Kidney (tissue), 14 donors: ENCODE measurements around the gene GRM7. TPM values are rescaled to one million over a fixed set of nuclear protein-coding genes. Genes with fewer than 3 reads are reported as not detected.

Source experiments
- DNase-seq, 5 donors: peaks; one replicate each; pipeline ENCODE4 v3.0.0-alpha.2; 2013 to 2020
- FAIRE-seq: peaks from 2 replicates; lab custom pipeline; 2012; peaks lifted over from hg19 to GRCh38; lab: Jason Lieb, UNC
- H3K27ac ChIP-seq, 2 donors: one replicate each; pipeline ENCODE4 v1.7.0; 2013; ENCODE audit warnings: low read depth in 2 of 2, low read length in 2 of 2, inconsistent platforms in 1 of 2
- H3K27me3 ChIP-seq: one replicate; pipeline ENCODE4 v1.7.1; 2013; ENCODE audit warnings: low read length, inconsistent platforms; ENCODE audit not compliant: control insufficient read depth, insufficient read depth
- H3K36me3 ChIP-seq, 3 donors: one replicate each; pipeline versions ENCODE4 v1.7.0 to v1.7.1; 2013; ENCODE audit warnings: low read length in 3 of 3, control low read depth in 1 of 3, inconsistent platforms in 1 of 3; ENCODE audit not compliant: insufficient read depth in 3 of 3, control insufficient read depth in 2 of 3
- H3K4me1 ChIP-seq, 3 donors: one replicate each; pipeline versions ENCODE4 v1.7.0 to v1.7.1; 2013; ENCODE audit warnings: low read length in 3 of 3, inconsistent platforms in 1 of 3, low read depth in 1 of 3; ENCODE audit not compliant: control insufficient read depth in 2 of 3, insufficient read depth in 2 of 3
- H3K4me3 ChIP-seq, 3 donors: one replicate each; pipeline versions ENCODE4 v1.7.0 to v1.8.1; 2013; ENCODE audit warnings: low read length in 3 of 3, control low read depth in 1 of 3, inconsistent platforms in 1 of 3
- H3K9ac ChIP-seq, 3 donors: one replicate each; pipeline versions ENCODE4 v1.7.0 to v1.7.1; 2013; ENCODE audit warnings: low read length in 3 of 3, control low read depth in 1 of 3, inconsistent platforms in 1 of 3
- H3K9me3 ChIP-seq, 3 donors: one replicate each; pipeline versions ENCODE4 v1.7.0 to v1.7.1; 2013; ENCODE audit warnings: low read length in 3 of 3, control low read depth in 1 of 3, inconsistent platforms in 1 of 3; ENCODE audit not compliant: control insufficient read depth in 2 of 3, insufficient read depth in 1 of 3
- intact Hi-C: fragments of 100-400 bp; cut with DNase I; formaldehyde crosslinking; loops from one replicate; pipeline ENCODE4 v1.11.1; 2022
- polyA plus RNA-seq: library from polyadenylated mRNA; stranded (reverse); fragments of 350-450 nt; fragmentation: Illumina TruSeq; extraction: RNeasy Lipid Tissue Mini Kit (QIAGEN cat#74804); gene quantifications from one replicate; pipeline ENCODE4 v1.2.3, GENCODE V29; 2014; ENCODE audit warnings: low read depth, low replicate concordance; ENCODE audit not compliant: insufficient read depth
- total RNA-seq: library from RNA; stranded (reverse); fragmentation: NEBNext Ultra II Directional; extraction: Animal tissue kit (Norgen Biotek cat#: 25700); gene quantifications from one replicate; pipeline ENCODE4 v1.2.1, GENCODE V29; 2021
- TF ChIP-seq, protein P1 (sequence below): IDR thresholded peaks from 3 replicates; pipeline ENCODE4 v1.5.1; 2012; ENCODE audit warnings: mild to moderate bottlenecking, moderate library complexity, borderline replicate concordance; ENCODE audit not compliant: insufficient read depth; ENCODE audit errors: extremely low read depth
- donor health status: control.
- donor health status: control.
- donor health status: control.
- donor health status: control.
- donor health status: control.
- donor health status: DM: yes; HTN: yes; CAD: no.
- donor health status: Normal renal cell carcinoma (clear cell type).

GRM7 gene
- total and polyA plus RNA-seq, 2 donors from 2014 or later: 0.16 TPM; not detected in 1

DNA sequence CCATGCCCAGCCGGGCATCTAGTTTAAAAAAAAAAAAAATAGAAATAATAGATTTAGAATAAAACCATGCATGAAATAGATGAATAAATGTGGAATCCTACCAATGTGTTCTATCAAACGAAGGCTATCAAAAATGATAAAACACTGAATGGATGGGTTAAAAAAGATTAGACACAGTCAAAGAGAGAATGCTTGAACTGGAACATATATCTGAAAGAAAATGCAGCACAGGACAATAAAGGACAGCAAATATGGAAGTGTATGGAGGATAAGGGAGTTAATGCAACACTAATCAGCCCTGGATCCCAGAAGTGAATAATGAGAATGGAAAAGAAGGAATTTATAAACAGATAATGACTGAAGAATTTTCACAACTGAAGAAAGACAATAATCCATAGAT lies 571.7 kb downstream of the GRM7 start:
- Histone ChIP-seq H3K36me3 (no peaks in the 10 kb centered on the region), H3K4me1 (no peaks in the 10 kb centered on the region), H3K4me3 (no peak overlapping the region), H3K9ac (no peak overlapping the region), H3K27me3 (no peaks in the 10 kb centered on the region), H3K27ac (no peak overlapping the region), H3K9me3 (peaks cover 0 to 8% (median 0%) of the 10 kb centered on the region in 3 donors)
- DNase-seq (no peak), FAIRE-seq (no peak)
- intact Hi-C loops: no loop called here
- TF ChIP-seq, protein P1, sequence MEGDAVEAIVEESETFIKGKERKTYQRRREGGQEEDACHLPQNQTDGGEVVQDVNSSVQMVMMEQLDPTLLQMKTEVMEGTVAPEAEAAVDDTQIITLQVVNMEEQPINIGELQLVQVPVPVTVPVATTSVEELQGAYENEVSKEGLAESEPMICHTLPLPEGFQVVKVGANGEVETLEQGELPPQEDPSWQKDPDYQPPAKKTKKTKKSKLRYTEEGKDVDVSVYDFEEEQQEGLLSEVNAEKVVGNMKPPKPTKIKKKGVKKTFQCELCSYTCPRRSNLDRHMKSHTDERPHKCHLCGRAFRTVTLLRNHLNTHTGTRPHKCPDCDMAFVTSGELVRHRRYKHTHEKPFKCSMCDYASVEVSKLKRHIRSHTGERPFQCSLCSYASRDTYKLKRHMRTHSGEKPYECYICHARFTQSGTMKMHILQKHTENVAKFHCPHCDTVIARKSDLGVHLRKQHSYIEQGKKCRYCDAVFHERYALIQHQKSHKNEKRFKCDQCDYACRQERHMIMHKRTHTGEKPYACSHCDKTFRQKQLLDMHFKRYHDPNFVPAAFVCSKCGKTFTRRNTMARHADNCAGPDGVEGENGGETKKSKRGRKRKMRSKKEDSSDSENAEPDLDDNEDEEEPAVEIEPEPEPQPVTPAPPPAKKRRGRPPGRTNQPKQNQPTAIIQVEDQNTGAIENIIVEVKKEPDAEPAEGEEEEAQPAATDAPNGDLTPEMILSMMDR: no peak

DNA sequence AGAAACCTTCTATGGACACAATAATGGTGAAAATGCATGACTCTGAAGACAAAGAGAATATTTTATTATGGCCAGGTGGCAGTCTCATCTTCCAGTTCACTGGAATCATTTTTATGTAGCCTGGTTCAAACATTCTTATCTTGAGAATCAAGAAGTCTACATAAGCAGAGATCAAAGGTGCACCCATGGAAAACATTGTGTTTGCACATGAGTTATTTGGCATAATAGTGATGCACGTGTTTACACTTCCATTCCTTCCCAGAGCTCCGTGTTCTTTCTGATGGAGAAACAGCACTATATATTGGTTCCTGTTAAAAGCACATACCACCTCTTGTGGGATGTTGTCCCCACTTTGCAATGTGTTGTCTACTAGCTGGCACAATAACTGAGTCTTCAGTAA lies 572.2 kb downstream of the GRM7 start:
- Histone ChIP-seq H3K27me3 (no peaks in the 10 kb centered on the region), H3K27ac (no peak overlapping the region), H3K4me1 (no peaks in the 10 kb centered on the region), H3K36me3 (no peaks in the 10 kb centered on the region), H3K9ac (no peak overlapping the region), H3K9me3 (peaks cover 0 to 8% (median 0%) of the 10 kb centered on the region in 3 donors), H3K4me3 (no peak overlapping the region)
- intact Hi-C loops: no loop called here
- TF ChIP-seq, protein P1: no peak
- DNase-seq (no peak), FAIRE-seq (no peak)

DNA sequence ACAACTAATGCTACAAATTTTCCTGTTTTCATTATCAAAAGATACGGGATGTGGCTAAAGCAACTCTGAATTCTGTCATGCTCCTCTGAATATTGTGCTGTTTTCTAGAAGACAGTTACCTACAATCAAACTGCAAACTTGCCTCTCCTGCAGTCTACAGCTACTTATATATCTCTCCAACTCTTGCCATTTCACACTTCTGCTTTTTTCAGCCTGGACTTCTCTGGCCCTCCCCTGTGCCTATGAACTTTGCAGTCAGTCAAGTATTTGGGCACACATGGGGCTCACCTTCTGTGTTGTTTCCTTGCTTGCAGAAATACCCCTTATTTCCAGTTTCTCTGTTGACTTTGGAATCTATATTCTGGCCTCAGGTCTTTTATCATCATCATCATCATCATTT lies 575.6 kb downstream of the GRM7 start:
- Histone ChIP-seq H3K36me3 (no peaks in the 10 kb centered on the region), H3K9ac (no peak overlapping the region), H3K4me3 (no peak overlapping the region), H3K27ac (no peak overlapping the region), H3K27me3 (no peaks in the 10 kb centered on the region), H3K9me3 (peaks cover 0 to 9% (median 0%) of the 10 kb centered on the region in 3 donors), H3K4me1 (no peaks in the 10 kb centered on the region)
- DNase-seq (no peak), FAIRE-seq (no peak)
- TF ChIP-seq, protein P1: no peak
- intact Hi-C loops: no loop called here

DNA sequence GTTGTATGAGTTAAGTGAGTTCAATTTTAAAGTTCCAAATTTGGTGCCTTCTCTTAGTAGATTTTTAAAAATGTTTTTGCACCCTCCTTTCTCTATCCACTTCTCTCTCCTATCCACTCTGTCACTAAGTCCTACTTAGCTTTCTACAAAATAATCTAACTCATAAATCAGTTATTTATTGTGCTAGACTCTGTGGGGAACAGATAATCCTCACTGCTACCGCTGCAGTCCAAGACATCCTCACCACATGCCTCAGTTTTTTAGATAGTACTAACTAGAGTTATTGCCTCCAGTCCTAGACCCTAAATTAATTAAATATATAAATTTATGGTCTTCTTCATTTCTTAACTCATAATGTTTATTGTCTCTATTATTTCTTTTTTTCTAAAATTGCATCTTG lies 576.3 kb downstream of the GRM7 start:
- no peak for FAIRE-seq
- intact Hi-C loops: no loop called here
- H3K9ac ChIP-seq: no peak overlapping the region
- H3K36me3 ChIP-seq: no peaks in the 10 kb centered on the region
- H3K4me3 ChIP-seq: no peak overlapping the region
- no peaks in the 10 kb centered on the region for H3K27me3 ChIP-seq
- DNase-seq: no peak
- no peaks in the 10 kb centered on the region for H3K4me1 ChIP-seq
- H3K27ac ChIP-seq: no peak overlapping the region
- TF ChIP-seq, protein P1: no peak
- H3K9me3 ChIP-seq: peaks cover 0 to 11% (median 0%) of the 10 kb centered on the region in 3 donors
